ENCODE results near the gene ANXA6.
A peak's percentile ranks its signal among the peaks of the same experiment; 100 is the strongest.

Gene ANXA6

DNA sequence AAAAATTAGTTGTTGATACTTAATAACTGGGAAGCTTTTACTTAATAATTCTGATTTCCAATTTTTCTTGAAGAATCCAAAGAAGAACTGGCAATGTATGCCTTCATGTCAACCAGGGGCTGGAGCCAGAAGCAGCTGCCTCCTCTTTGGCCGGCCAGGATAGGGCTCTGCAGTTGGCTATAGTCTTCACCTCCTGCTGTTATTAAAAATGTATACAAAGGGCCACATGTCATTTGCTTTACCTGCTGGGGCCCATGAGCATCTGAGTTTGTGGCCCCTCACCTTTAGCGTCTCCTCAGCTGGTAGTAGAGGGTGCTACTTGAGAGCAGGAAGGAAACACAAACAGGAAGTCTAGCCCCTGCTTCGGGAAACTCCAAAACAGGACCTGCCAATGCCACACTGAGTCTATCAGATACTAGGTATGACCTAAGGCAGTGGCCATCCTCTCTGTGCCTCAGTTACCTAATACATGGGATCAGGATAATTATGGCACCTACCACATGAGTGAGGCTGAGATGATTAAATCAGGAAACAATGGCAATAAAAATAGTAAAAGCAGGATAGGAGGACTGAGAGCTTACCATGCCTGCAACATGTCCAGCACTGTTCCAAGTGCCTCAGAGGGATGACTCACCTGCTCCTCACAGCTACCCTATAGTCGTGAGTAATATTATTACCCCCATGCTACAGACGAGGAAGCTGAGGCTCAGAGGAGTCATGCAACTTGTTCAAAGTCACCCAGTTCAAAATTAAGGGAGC lies 45.0 kb upstream of the ANXA6 start:
- Histone ChIP-seq H3K4me3 (ENCODE audit: low read depth in 1 of 2, low read length in 2 of 2) (no peak overlapping the region), H4K20me1 (ENCODE audit: insufficient read depth, low read length) (no peaks in the 10 kb centered on the region), H3K79me2 (ENCODE audit: insufficient read depth, low read length) (no peaks in the 10 kb centered on the region), H3K27me3 (ENCODE audit: insufficient read depth, low read length, poor library complexity) (no peaks in the 10 kb centered on the region), H3K9ac (ENCODE audit: low read depth, low read length) (no peak overlapping the region), H2AFZ (ENCODE audit: low read depth, low read length) (no peak overlapping the region), H3K27ac (ENCODE audit: low read length) (peak overlapping the region; percentile 36), H3K36me3 (ENCODE audit: insufficient read depth, low read length) (no peaks in the 10 kb centered on the region), H3K4me2 (ENCODE audit: insufficient read depth, low read length) (no peak overlapping the region), H3K9me3 (ENCODE audit: insufficient read depth, low read length, severe bottlenecking) (no peaks in the 10 kb centered on the region), H3K4me1 (ENCODE audit: insufficient read depth, low read length) (peaks cover 21% of the 10 kb centered on the region)
- no peak for DNase-seq
- ATAC-seq (ENCODE audit: insufficient read depth, low read depth) = peak; percentile 62
- TF ChIP-seq, protein P1, sequence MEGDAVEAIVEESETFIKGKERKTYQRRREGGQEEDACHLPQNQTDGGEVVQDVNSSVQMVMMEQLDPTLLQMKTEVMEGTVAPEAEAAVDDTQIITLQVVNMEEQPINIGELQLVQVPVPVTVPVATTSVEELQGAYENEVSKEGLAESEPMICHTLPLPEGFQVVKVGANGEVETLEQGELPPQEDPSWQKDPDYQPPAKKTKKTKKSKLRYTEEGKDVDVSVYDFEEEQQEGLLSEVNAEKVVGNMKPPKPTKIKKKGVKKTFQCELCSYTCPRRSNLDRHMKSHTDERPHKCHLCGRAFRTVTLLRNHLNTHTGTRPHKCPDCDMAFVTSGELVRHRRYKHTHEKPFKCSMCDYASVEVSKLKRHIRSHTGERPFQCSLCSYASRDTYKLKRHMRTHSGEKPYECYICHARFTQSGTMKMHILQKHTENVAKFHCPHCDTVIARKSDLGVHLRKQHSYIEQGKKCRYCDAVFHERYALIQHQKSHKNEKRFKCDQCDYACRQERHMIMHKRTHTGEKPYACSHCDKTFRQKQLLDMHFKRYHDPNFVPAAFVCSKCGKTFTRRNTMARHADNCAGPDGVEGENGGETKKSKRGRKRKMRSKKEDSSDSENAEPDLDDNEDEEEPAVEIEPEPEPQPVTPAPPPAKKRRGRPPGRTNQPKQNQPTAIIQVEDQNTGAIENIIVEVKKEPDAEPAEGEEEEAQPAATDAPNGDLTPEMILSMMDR (IDR thresholded peaks at IDR 0.05; ENCODE audit: borderline replicate concordance, extremely low read depth, low read length, poor library complexity, severe bottlenecking) = no peak
- no peak for TF ChIP-seq EZH2 (IDR thresholded peaks at IDR 0.05; ENCODE audit: borderline replicate concordance, low read depth, low read length, severe bottlenecking)

DNA sequence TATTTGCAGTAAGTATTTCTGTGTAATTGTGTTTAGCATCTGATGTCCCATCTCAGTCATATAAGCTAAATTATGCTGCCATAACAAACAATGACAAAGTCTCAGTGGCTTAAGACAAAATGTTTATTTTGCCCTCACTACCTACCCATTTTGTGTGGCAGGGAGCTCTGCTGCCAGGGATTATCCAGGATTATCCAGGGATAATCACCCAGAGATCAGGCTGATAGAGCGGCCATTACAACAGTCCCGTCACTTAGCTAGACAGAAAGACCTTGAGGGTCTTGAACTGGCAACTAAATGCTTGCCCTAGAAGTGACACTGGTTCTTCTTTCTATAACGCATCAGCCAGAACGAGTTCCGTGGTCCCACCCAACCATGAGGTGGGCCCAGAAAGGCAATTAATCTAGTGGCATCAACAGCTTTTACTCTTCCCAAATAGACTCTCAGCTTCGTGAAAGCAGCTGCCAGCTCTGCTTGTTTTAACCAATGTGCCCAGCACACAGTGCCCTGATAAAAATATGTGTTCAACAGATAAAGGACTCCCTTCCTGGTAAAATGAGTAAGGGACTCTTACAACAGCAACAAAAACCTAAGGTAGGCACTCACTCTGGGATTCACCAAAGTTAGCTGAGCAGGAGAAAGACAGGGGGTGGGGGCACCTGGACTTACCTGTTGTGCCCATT lies 43.5 kb upstream of the ANXA6 start:
- Histone ChIP-seq H3K9ac (ENCODE audit: low read depth, low read length) (no peak overlapping the region; the same call in 1 of the 2 replicates), H3K9me3 (ENCODE audit: insufficient read depth, low read length, severe bottlenecking) (no peaks in the 10 kb centered on the region), H3K4me1 (ENCODE audit: insufficient read depth, low read length) (peaks cover 35% of the 10 kb centered on the region), H4K20me1 (ENCODE audit: insufficient read depth, low read length) (no peaks in the 10 kb centered on the region), H2AFZ (ENCODE audit: low read depth, low read length) (no peak overlapping the region), H3K36me3 (ENCODE audit: insufficient read depth, low read length) (no peaks in the 10 kb centered on the region), H3K4me2 (ENCODE audit: insufficient read depth, low read length) (no peak overlapping the region), H3K4me3 (ENCODE audit: low read depth in 1 of 2, low read length in 2 of 2) (no peak overlapping the region), H3K27me3 (ENCODE audit: insufficient read depth, low read length, poor library complexity) (no peaks in the 10 kb centered on the region), H3K79me2 (ENCODE audit: insufficient read depth, low read length) (no peaks in the 10 kb centered on the region), H3K27ac (ENCODE audit: low read length) (0 out of 2 replicates have a peak overlapping the region, but pooled peaks have one; percentile 1)
- TF ChIP-seq, protein P1 (IDR thresholded peaks at IDR 0.05; ENCODE audit: borderline replicate concordance, extremely low read depth, low read length, poor library complexity, severe bottlenecking) = no peak
- no peak for TF ChIP-seq EZH2 (IDR thresholded peaks at IDR 0.05; ENCODE audit: borderline replicate concordance, low read depth, low read length, severe bottlenecking)
- peak; percentile 2 for DNase-seq
- no peak for ATAC-seq (ENCODE audit: insufficient read depth, low read depth)

DNA sequence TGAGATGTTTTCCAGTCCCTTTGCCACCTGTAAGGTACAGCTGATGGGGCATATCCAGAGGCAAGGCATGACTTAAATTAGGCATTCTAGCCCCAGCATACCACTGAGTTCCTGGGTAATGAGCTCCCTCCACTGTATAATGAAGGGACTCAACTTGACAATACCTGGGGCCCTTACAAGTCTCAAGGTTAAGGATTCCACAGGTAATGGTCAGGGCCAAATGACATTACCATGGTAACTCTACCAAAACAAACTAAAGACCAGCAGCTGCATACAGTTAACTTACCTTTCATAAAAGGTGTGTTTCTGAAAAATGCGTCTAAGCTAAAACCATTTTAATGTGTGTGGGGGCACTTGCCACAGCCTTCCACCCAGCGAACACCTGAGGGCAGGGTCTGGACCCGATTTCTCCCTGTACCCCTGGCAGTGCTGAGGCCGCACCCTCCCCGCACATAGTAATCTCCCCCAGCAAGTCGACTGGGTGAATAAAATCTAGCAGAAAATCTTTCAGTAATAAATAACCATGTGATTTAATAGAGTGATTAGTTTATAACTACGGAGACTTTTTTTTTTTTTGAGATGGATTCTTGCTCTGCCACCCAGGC lies 42.1 kb upstream of the ANXA6 start:
- Histone ChIP-seq H3K27me3 (ENCODE audit: insufficient read depth, low read length, poor library complexity) (no peaks in the 10 kb centered on the region), H3K9me3 (ENCODE audit: insufficient read depth, low read length, severe bottlenecking) (no peaks in the 10 kb centered on the region), H2AFZ (ENCODE audit: low read depth, low read length) (no peak overlapping the region), H3K4me3 (ENCODE audit: low read depth in 1 of 2, low read length in 2 of 2) (no peak overlapping the region), H4K20me1 (ENCODE audit: insufficient read depth, low read length) (no peaks in the 10 kb centered on the region), H3K9ac (ENCODE audit: low read depth, low read length) (no peak overlapping the region), H3K4me1 (ENCODE audit: insufficient read depth, low read length) (peaks cover 42% of the 10 kb centered on the region), H3K79me2 (ENCODE audit: insufficient read depth, low read length) (no peaks in the 10 kb centered on the region), H3K27ac (ENCODE audit: low read length) (peak overlapping the region; percentile 19; the same call in 1 of the 2 replicates), H3K4me2 (ENCODE audit: insufficient read depth, low read length) (no peak overlapping the region), H3K36me3 (ENCODE audit: insufficient read depth, low read length) (no peaks in the 10 kb centered on the region)
- peak; percentile 3 for DNase-seq
- no peak for ATAC-seq (ENCODE audit: insufficient read depth, low read depth)
- TF ChIP-seq, protein P1 (IDR thresholded peaks at IDR 0.05; ENCODE audit: borderline replicate concordance, extremely low read depth, low read length, poor library complexity, severe bottlenecking) = no peak
- TF ChIP-seq EZH2 (IDR thresholded peaks at IDR 0.05; ENCODE audit: borderline replicate concordance, low read depth, low read length, severe bottlenecking) = no peak
